Left renal pelvis (tissue), 4 donors: Measurements from ENCODE around the gene KAT6B. TPM values are rescaled to one million over a fixed set of nuclear protein-coding genes. Genes with fewer than 3 reads are reported as not detected.

Experiments used
- DNase-seq, 4 donors: peaks; one replicate each; pipeline ENCODE4 v3.0.0-alpha.2; 2013; ENCODE audit warnings: low read depth in 4 of 4, low spot score in 3 of 4
- polyA plus RNA-seq, 4 donors: library from polyadenylated mRNA; unstranded; fragments of 120-200 nt; gene quantifications; one replicate each; pipeline ENCODE4 v1.2.1, GENCODE V29; 2013; ENCODE audit not compliant: insufficient read length in 4 of 4

The KAT6B gene
- polyA plus RNA-seq, 4 donors = 42.9 to 47.5 (median 45.5) TPM

GRCh38 chr10:75007646-75008045 is 181.2 kb downstream of the KAT6B start:
- no peak for DNase-seq

- no peak for DNase-seq
Measured at GRCh38 chr10:75008952-75009351, 182.6 kb downstream of the KAT6B start.

GRCh38 chr10:75009426-75009825 is 183.0 kb downstream of the KAT6B start:
- DNase-seq = no peak

DNA sequence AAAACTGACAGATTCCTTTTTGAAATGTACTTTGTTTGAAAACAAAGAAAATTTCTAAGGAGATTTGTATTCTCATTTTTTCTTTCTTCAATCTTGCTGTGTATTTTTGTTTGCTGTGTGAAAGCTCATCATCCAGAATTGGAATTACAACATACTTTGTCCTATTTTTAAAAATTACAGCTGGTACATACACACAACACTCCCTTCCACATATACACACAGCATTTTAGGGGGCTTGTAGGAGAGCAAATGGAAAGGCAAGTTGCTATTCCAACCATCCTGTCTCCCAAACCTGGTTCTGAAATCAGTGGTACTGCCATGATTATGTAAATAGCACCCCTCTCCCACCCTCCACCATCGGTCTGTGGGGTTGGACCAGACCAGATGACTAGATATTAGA is 184.0 kb downstream of the KAT6B start:
- no peak for DNase-seq

GRCh38 chr10:75011221-75011620 is 184.8 kb downstream of the KAT6B start:
- no peak for DNase-seq

DNA sequence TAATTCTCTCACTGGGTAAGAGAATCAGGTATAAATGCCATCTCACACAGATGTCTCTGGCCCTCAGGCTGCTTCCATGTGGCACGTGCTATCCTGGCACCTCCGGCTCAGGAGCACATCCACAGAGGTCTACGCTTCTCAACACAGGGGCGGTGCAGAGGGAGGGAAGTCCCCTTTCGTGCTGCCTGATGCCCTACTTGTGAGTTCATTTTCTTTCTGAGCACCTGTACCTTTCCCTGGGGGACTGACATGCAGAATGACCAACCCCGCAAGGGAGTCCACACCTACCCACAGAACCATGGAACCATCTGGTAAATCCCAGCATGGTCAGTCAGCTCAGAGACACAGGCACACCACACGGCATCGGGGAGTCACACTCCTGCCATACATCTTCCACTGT is 186.1 kb downstream of the KAT6B start:
- no peak for DNase-seq

- DNase-seq = no peak
Measured at GRCh38 chr10:75013007-75013406, 186.6 kb downstream of the KAT6B start.

GRCh38 chr10:75013522-75013921 is 187.1 kb downstream of the KAT6B start:
- no peak for DNase-seq

DNA sequence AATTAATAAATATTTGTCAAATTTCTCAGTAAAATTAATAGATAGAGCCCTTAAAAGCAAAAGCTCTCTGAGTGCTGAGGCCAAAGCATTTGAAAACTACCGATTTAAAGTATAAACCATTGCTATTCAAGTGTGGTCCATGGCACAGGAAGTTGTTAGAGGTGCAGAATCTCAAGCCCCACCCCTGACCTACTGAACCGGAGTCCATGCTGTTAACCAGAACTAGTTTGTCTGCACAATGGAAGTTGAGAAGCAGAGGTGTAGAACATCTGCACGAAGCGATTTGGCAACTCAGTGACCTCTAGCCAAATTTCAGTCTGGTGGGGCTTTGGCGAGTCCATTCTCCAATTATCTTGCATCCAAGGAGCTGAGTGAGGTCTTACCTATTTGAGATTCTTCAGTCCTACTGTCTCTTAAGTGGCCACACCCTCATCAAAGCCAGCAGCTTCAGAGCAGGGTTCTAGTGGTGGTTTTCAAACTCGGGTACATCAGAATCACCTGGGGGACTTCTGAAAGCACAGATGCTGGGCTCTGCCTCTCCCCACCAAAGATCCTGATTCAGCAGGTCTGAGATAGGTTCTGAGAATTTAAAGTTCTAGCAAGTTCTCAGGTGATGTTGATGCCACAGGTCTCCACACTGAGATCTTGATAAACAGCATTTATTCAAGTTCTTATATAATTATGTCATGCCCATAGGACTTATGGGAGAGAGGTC is 188.3 kb downstream of the KAT6B start:
- no peak for DNase-seq

GRCh38 chr10:75015442-75015841 is 189.0 kb downstream of the KAT6B start:
- no peak for DNase-seq

DNA sequence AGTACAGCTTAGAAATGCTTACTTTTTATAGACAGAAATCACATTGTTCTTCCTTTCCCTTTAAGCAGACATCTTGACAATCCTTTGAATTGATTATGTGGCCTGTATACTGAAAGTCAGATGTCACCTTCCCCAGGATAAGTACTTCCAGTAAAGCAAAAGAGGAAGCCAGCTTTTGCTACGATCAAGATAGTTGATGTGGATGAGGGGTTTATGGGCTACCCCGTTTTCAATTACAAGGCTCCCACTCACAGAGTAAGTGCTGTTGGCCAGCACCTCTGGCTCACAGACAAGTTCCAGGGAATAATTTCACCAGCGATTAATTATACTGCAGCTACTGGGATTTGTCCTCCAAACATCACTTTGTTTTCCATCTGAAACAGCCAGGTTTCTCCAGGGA is 189.9 kb downstream of the KAT6B start:
- peak in 1 of 4 donors; percentile 21 for DNase-seq

GRCh38 chr10:75018251-75018650 is 191.9 kb downstream of the KAT6B start:
- DNase-seq = no peak

GRCh38 chr10:75018686-75019307 is 192.4 kb downstream of the KAT6B start:
- DNase-seq = no peak

DNA sequence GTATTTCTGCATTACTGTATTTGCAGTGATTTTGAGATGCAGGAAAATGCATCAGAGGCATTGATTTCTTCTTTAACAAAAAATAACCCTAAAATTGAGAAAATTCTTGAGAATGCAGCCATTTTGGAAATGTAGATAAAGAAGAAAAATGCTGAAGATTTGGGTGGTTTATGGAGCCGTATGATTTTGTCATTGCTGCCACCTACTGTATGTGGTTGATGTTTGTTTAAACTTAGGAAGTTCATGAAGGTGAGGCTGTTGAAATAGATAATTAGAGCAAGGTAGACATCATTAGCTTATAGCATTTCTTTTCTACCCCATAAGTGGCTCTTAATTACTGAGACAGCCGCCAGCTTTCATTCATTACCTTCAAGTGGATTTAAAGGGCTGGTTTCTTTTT is 193.0 kb downstream of the KAT6B start:
- DNase-seq = no peak

- DNase-seq = no peak
Measured at GRCh38 chr10:75020168-75020567, 193.8 kb downstream of the KAT6B start.

DNA sequence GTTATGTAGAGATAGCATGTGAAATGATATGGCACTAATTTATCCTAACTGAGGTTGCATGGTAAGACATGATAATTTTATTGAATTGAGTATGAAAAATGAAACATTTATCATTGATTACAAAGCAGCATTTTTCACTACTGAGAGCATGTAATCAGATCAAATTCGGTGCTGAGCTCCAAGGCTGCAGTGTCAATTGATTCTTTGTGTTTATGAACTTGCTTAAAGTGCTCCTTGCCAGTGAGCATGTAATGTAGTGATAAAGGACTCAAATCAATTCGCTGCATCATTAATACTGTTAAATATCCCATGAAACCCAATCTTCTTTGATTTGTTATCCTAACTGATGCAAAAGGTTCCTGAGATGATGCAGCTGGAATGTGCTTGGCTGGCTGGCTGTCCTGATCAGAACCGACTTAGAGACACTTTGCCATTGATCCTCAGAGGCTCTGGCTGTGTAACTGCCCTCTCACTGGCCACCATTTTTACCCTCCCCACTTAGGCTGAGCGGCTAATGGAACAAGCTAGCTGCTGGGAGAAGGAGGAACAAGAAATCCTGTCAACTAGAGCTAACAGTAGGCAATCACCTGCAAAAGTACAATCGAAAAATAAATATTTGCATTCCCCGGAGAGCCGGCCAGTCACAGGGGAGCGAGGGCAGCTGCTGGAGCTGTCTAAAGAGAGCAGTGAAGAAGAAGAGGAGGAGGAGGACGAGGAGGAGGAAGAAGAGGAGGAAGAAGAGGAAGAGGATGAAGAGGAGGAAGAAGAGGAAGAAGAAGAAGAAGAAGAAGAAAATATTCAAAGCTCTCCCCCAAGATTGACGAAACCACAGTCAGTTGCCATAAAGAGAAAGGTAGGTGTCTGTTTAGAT is 195.2 kb downstream of the KAT6B start:
- DNase-seq = no peak

DNA sequence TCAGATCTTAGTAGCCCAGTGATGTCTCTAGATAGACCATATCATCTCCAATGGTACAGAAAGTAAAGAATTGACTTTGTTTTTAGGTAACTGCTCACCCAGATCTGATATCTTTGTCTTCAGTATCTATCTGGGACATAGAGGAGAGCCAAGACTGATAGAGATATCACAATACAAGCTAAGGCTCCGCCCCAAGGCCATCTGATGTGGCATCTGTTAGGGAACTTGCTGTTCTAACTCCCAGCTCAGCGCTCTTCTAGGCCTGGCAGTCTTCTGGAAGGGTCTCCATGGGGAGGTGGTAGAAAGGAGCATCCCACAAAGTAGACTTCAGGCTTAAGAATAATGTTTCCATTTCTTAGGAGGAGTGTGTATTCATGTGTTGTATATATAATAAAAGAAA is 196.7 kb downstream of the KAT6B start:
- no peak for DNase-seq

DNA sequence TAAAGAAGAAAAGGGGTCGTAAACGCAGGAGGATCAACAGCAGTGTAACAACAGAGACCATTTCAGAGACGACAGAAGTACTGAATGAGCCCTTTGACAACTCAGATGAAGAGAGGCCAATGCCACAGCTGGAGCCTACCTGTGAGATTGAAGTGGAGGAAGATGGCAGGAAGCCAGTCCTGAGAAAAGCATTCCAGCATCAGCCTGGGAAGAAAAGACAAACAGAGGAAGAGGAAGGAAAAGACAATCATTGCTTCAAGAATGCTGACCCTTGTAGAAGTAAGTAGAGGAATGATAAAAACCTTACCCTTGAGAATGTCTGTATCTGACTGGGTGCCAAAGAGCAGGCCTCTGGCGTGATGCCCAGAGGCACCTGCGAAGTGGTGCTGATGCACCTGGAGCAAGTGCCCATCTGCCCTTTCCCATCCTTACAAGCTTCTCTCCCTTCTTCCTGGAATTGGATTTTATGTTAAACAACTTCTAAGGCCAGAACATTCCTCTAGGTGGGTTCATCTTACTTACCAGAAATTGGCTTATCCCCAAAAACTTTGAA is 198.6 kb downstream of the KAT6B start:
- DNase-seq = no peak

DNA sequence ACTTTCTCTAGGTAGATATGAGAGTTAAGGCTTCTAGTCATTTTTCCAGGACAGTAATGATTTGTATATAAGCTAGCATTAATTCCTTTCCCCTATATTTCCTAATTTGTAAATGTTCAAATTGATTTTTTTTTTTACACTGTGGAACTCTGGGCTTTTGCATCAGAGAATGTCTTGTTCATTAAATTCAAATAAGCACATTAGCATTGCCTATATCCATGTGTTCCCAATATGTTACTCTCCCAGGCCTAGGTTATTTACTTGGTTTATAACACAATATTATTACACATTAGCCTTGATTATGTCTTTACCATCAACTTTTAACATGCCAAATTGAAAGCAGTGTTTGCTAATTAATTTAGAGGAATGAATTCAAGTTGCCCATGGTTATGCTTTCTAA is 201.6 kb downstream of the KAT6B start:
- DNase-seq = no peak

GRCh38 chr10:75028748-75029147 is 202.3 kb downstream of the KAT6B start:
- no peak for DNase-seq

- no peak for DNase-seq
Measured at GRCh38 chr10:75029420-75029819, 203.0 kb downstream of the KAT6B start.
